G401 (cell line): ENCODE measurements around the gene EPGN. TPM values are rescaled to one million over a fixed set of nuclear protein-coding genes. Genes with fewer than 3 reads are reported as not detected.
"Not testable (repeated sequence)": the region's sequence is repeated elsewhere in the genome, so short reads cannot be mapped to it uniquely, and the experiment has no call there.

ENCODE experiments used
- DNase-seq: peaks from one replicate; pipeline ENCODE4 v3.0.0-alpha.2; 2015; ENCODE audit warnings: low spot score
- in situ Hi-C: cut with HindIII; loops from 2 replicates; pipeline ENCODE4 v1.10.0; 2016; ENCODE audit warnings: low sequenced_read_pairs, mixed read lengths
- total RNA-seq: library from RNA; depleted of rRNA; stranded (reverse); fragments of >200 nt; shearing (Covaris generic); gene quantifications from 2 replicates; pipeline ENCODE4 v1.2.3, GENCODE V29; 2014; rRNA removed

The EPGN gene
- total RNA-seq, 1 experiment from 2014 or later: not detected

GRCh38 chr4:74331944-74332343 lies 23.7 kb downstream of the EPGN start:
- in situ Hi-C loops: no loop called here
- no peak for DNase-seq

GRCh38 chr4:74334636-74335035 lies 26.4 kb downstream of the EPGN start:
- in situ Hi-C loops: no loop called here
- no peak for DNase-seq

GRCh38 chr4:74335341-74336021 lies 27.2 kb downstream of the EPGN start:
- in situ Hi-C loops: no loop called here

GRCh38 chr4:74338792-74339333 lies 30.6 kb downstream of the EPGN start:
- no peak for DNase-seq
- in situ Hi-C loops: no loop called here

More at GRCh38 chr4:74335341-74336021, 27.2 kb downstream of the EPGN start:
- DNase-seq: no peak

- in situ Hi-C loops: no loop called here
- DNase-seq: no peak
Observed at GRCh38 chr4:74339501-74339900, 31.2 kb downstream of the EPGN start.

GRCh38 chr4:74340421-74340820 lies 32.2 kb downstream of the EPGN start:
- DNase-seq, in situ Hi-C loops: not testable (repeated sequence)

- in situ Hi-C loops: no loop called here
- no peak for DNase-seq
Observed at GRCh38 chr4:74344031-74344430, 35.8 kb downstream of the EPGN start.

- no peak for DNase-seq
- in situ Hi-C loops: no loop called here
Observed at GRCh38 chr4:74353858-74354257, 45.6 kb downstream of the EPGN start.

GRCh38 chr4:74357965-74358364 lies 49.7 kb downstream of the EPGN start:
- no peak for DNase-seq
- in situ Hi-C loops: no loop called here

GRCh38 chr4:74361671-74362070 lies 53.4 kb downstream of the EPGN start:
- in situ Hi-C loops: no loop called here
- no peak for DNase-seq

- in situ Hi-C loops: no loop called here
Observed at GRCh38 chr4:74362347-74362746, 54.1 kb downstream of the EPGN start.

GRCh38 chr4:74364256-74364651 lies 56.0 kb downstream of the EPGN start:
- no peak for DNase-seq
- in situ Hi-C loops: no loop called here

More at GRCh38 chr4:74362347-74362746, 54.1 kb downstream of the EPGN start:
- DNase-seq: no peak

GRCh38 chr4:74364652-74365491 lies 56.6 kb downstream of the EPGN start, which contains the start of gene EREG:
Gene EREG (plus strand): TSS chr4:74365145. CDS start chr4:74365309, 164 bp downstream.
- DNase-seq: no peak
- in situ Hi-C loops: no loop called here

GRCh38 chr4:74365761-74366160 lies 57.5 kb downstream of the EPGN start:
- in situ Hi-C loops: no loop called here
- no peak for DNase-seq

Other genes starting within 250 kb of the EPGN start
- not detected in 2 replicates for gene CXCL2, start 209.3 kb upstream of the EPGN start, total RNA-seq
- 9.3 and 19.4 TPM in 2 replicates for gene MTHFD2L, start 150.4 kb upstream of the EPGN start, total RNA-seq
- not detected in 2 replicates for gene EREG, start 56.7 kb downstream of the EPGN start, total RNA-seq
- gene AREG, start 136.7 kb downstream of the EPGN start, total RNA-seq: not detected in 2 replicates